HT1080 (cell line): Measurements from ENCODE around the gene LRRC71. TPM values are rescaled to one million over a fixed set of nuclear protein-coding genes. Genes with fewer than 3 reads are reported as not detected.

Experiments
- small RNA-seq: library from RNA; depleted of rRNA; stranded (forward); fragments of <200 nt; gene quantifications from one replicate; pipeline ENCODE3, GENCODE V24; 2014
- total RNA-seq: library from RNA; depleted of rRNA; stranded (reverse); fragments of >200 nt; shearing (Covaris generic); gene quantifications from 2 replicates; pipeline ENCODE4 v1.2.3, GENCODE V29; 2014; rRNA removed

The LRRC71 gene
- total RNA-seq, 1 experiment from 2014 or later, result not detected

Small RNA genes within 50 kb of the gene (small RNA-seq; reads per million reads assigned to genes)
- not detected for gene MIR765

Other genes starting within 250 kb of the LRRC71 start
- 0.03 and 0.13 TPM in 2 replicates for gene NES, start 243.2 kb upstream of the LRRC71 start, total RNA-seq
- 6.0 and 8.6 TPM in 2 replicates for gene CRABP2, start 215.0 kb upstream of the LRRC71 start, total RNA-seq
- gene METTL25B, start 192.2 kb upstream of the LRRC71 start, total RNA-seq, result 10.9 and 15.7 TPM in 2 replicates
- gene ISG20L2, start 191.9 kb upstream of the LRRC71 start, total RNA-seq, result 27.6 and 39.8 TPM in 2 replicates
- 163 and 192 TPM in 2 replicates for gene MRPL24, start 179.5 kb upstream of the LRRC71 start, total RNA-seq
- 522 and 576 TPM in 2 replicates for gene HDGF, start 169.0 kb upstream of the LRRC71 start, total RNA-seq
- 69.5 and 122 TPM in 2 replicates for gene PRCC, start 153.1 kb upstream of the LRRC71 start, total RNA-seq
- 4.6 and 8.2 TPM in 2 replicates for gene SH2D2A, start 103.8 kb upstream of the LRRC71 start, total RNA-seq
- gene INSRR, start 61.5 kb upstream of the LRRC71 start, total RNA-seq, result not detected in 2 replicates
- 0.60 and 1.3 TPM in 2 replicates for gene NTRK1, start 59.8 kb upstream of the LRRC71 start, total RNA-seq
- 4.1 and 5.2 TPM in 2 replicates for gene PEAR1, start 26.9 kb upstream of the LRRC71 start, total RNA-seq
- gene ARHGEF11, start 125.1 kb downstream of the LRRC71 start, total RNA-seq, result 17.7 and 19.0 TPM in 2 replicates
- gene ETV3L, start 179.2 kb downstream of the LRRC71 start, total RNA-seq, result not detected in 2 replicates
- 8.7 and 12.0 TPM in 2 replicates for gene ETV3, start 217.8 kb downstream of the LRRC71 start, total RNA-seq